Mesendoderm (in vitro differentiated cells): ENCODE measurements around the gene AANAT.

ENCODE experiments used
- DNase-seq: peaks from one replicate; pipeline ENCODE4 v3.0.0; 2013
- H2AK5ac ChIP-seq: 2 replicates; pipeline ENCODE4 v1.6.1; 2013; ENCODE audit warnings: low read length, inconsistent platforms
- H2BK120ac ChIP-seq: 2 replicates; pipeline ENCODE4 v1.6.1; 2013; ENCODE audit warnings: low read depth, mild to moderate bottlenecking, low read length, moderate library complexity, mixed read lengths
- H2BK15ac ChIP-seq: replicated peaks from 2 replicates; pipeline ENCODE4 v1.6.1; 2013; ENCODE audit warnings: low read depth, mild to moderate bottlenecking, moderate library complexity
- H2BK5ac ChIP-seq: 2 replicates; pipeline ENCODE4 v1.6.1; 2013; ENCODE audit warnings: low read length, inconsistent platforms
- H3K18ac ChIP-seq: 2 replicates; pipeline ENCODE4 v1.6.1; 2013; ENCODE audit warnings: mild to moderate bottlenecking, low read length, mixed read lengths
- H3K23ac ChIP-seq: one replicate; pipeline ENCODE4 v1.6.1; 2013; ENCODE audit warnings: low read length
- H3K27ac ChIP-seq: 2 replicates; pipeline ENCODE4 v1.5.1; 2013; ENCODE audit warnings: low read depth, mild to moderate bottlenecking, inconsistent platforms, low read length, moderate library complexity
- H3K27me3 ChIP-seq: 2 replicates; pipeline ENCODE4 v1.6.1; 2013; ENCODE audit warnings: low read length, control low read depth, mild to moderate bottlenecking, inconsistent platforms; ENCODE audit not compliant: insufficient read depth, poor library complexity
- H3K36me3 ChIP-seq: 2 replicates; pipeline ENCODE4 v1.6.1; 2013; ENCODE audit warnings: low read length, inconsistent platforms; ENCODE audit not compliant: control insufficient read depth, insufficient read depth
- H3K4ac ChIP-seq: one replicate; pipeline ENCODE4 v1.6.1; 2013; ENCODE audit warnings: low read depth, mild to moderate bottlenecking, low read length, moderate library complexity
- H3K4me1 ChIP-seq: 2 replicates; pipeline ENCODE4 v1.6.1; 2013; ENCODE audit warnings: low read depth, low read length, inconsistent platforms; ENCODE audit not compliant: control insufficient read depth
- H3K4me2 ChIP-seq: 2 replicates; pipeline ENCODE4 v1.6.1; 2013; ENCODE audit warnings: low read length
- H3K4me3 ChIP-seq: 2 replicates; pipeline ENCODE4 v1.5.1; 2013; ENCODE audit warnings: mild to moderate bottlenecking, low read length
- H3K56ac ChIP-seq: one replicate; pipeline ENCODE4 v1.6.1; 2013; ENCODE audit warnings: low read length
- H3K79me1 ChIP-seq: 2 replicates; pipeline ENCODE4 v1.6.1; 2013; ENCODE audit warnings: low read length, inconsistent platforms
- H3K79me2 ChIP-seq: 2 replicates; pipeline ENCODE4 v1.6.1; 2013; ENCODE audit warnings: mild to moderate bottlenecking, low read length; ENCODE audit not compliant: control insufficient read depth, insufficient read depth
- H3K9ac ChIP-seq: 2 replicates; pipeline ENCODE4 v1.6.1; 2013; ENCODE audit warnings: low read length, inconsistent platforms
- H4K5ac ChIP-seq: one replicate; pipeline ENCODE4 v1.6.1; 2013; ENCODE audit warnings: low read length
- H4K8ac ChIP-seq: one replicate; pipeline ENCODE4 v1.6.1; 2013; ENCODE audit warnings: low read depth, mild to moderate bottlenecking, control low read depth, low read length, moderate library complexity
- WGBS: extraction: QIAGEN DNeasy Blood & Tissue Kit; methylation state at CpG from one replicate; pipeline ENCODE4 v1.1.7; 2013; ENCODE audit warnings: low lambda C conversion rate, missing lambda C conversion rate; ENCODE audit not compliant: insufficient coverage; ENCODE audit errors: extremely low coverage; 5-methylcytosine and 5-hydroxymethylcytosine counted together

The AANAT gene

DNA sequence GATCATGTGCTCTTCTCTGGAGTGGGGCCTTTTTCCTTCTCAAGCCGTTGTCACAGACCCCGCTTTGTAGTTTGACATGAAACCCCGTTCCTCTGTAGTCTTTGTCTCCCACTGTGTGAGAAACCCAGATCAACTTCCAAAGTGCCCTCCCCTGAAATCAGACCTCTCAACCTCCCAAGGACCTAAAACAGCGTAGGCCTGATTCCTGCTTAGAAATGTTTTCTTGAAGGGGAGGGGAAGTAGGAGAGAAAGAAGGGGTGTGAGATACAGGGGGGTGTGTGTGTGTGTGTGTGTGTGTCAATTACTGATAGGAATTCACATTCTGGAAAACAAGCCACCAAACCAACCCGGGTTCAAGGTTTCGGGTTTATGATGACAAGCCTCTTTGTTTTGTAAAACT is 15.9 kb upstream of the AANAT start:
- H2AK5ac ChIP-seq, result no peak overlapping the region
- no peak overlapping the region for H2BK5ac ChIP-seq
- H3K27me3 ChIP-seq, result no peaks in the 10 kb centered on the region
- no peak for DNase-seq
- H3K36me3 ChIP-seq, result no peaks in the 10 kb centered on the region
- H3K4me3 ChIP-seq, result peak overlapping the region; percentile 90
- no peak overlapping the region for H4K8ac ChIP-seq
- H2BK15ac ChIP-seq, result no peak overlapping the region
- H3K56ac ChIP-seq, result peak overlapping the region; percentile 97
- no peak overlapping the region for H4K5ac ChIP-seq
- no peak overlapping the region for H3K4ac ChIP-seq
- H3K27ac ChIP-seq, result no peak overlapping the region
- no peak overlapping the region for H3K18ac ChIP-seq
- peak overlapping the region; percentile 67 for H3K4me2 ChIP-seq
- H3K4me1 ChIP-seq, result peaks cover 15% of the 10 kb centered on the region
- H3K79me2 ChIP-seq, result peaks cover 61% of the 10 kb centered on the region
- no peak overlapping the region for H3K23ac ChIP-seq
- no peak overlapping the region for H2BK120ac ChIP-seq
- peak overlapping the region; percentile 87 for H3K9ac ChIP-seq
- no CpG with 5 or more reads among the region's 6 CpGs for WGBS
- peaks cover 24% of the 10 kb centered on the region for H3K79me1 ChIP-seq

- H3K79me2 ChIP-seq, result peaks cover 54% of the 10 kb centered on the region
- H3K9ac ChIP-seq, result peak overlapping the region; percentile 87
- no peak overlapping the region for H3K4ac ChIP-seq
- H3K4me2 ChIP-seq, result peak overlapping the region; percentile 67
- no peak overlapping the region for H2BK5ac ChIP-seq
- no peak overlapping the region for H4K5ac ChIP-seq
- H3K4me3 ChIP-seq, result peak overlapping the region; percentile 90
- peak overlapping the region; percentile 88 for H3K18ac ChIP-seq
- peak overlapping the region; percentile 97 for H3K56ac ChIP-seq
- H2AK5ac ChIP-seq, result no peak overlapping the region
- H3K23ac ChIP-seq, result peak overlapping the region; percentile 89
- H3K79me1 ChIP-seq, result peaks cover 19% of the 10 kb centered on the region
- H4K8ac ChIP-seq, result no peak overlapping the region
- no peaks in the 10 kb centered on the region for H3K36me3 ChIP-seq
- peak; percentile 37 for DNase-seq
- H3K27me3 ChIP-seq, result no peaks in the 10 kb centered on the region
- no peak overlapping the region for H2BK15ac ChIP-seq
- H2BK120ac ChIP-seq, result no peak overlapping the region
- WGBS, result no CpG with 5 or more reads among the region's 29 CpGs
- peaks cover 8% of the 10 kb centered on the region for H3K4me1 ChIP-seq
- H3K27ac ChIP-seq, result peak overlapping the region; percentile 23
Measured at GRCh38 chr17:76452127-76452659, 15.2 kb upstream of the AANAT start.

DNA sequence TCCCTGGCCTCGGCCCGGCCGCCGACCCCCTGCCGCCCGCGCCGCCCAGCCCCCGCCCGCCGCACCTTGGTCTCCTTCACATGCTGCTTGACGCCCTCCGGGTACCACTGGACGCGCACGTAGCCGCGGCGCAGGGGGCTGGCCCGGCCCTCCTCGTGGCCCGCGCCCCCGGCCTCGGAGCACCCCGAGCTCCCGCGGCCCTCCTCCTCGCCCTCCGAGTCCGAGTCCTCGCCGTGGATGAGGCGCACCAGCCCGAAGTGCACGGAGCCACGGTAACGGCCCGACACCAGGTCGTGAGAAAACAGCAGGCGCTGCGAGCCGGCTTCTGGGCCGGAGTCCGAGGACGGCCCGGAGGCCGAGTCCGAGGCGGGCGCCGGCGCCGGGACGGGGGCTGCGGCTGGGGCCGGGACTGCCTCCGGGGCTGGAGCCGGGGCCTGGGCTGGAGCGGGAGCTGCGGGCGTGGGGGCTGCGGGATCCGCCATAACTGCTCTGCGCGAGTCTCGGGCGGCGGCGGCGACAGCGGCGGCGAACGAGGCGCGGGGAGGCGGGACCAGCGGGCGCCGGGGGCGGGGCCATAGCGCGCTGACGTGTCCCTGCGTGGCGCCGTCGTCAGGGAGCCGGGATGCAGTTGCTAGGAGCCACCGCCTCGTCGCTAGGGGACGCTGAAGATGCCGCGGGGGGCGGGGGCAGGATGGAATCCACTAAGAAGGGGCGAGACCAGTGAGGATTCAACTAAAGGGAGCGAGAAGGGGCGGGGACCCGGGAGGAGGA is 14.6 kb upstream of the AANAT start, which contains the start of gene UBE2O:
Gene UBE2O (minus strand): TSS at position 493 of the 771 bp plus-strand sequence. CDS start 11 bp downstream, at position 482.
- H3K27me3 ChIP-seq, result no peaks in the 10 kb centered on the region
- H3K23ac ChIP-seq, result peak within 1 kb of the TSS; percentile 89
- peaks cover 6% of the 10 kb centered on the region for H3K4me1 ChIP-seq
- H3K4ac ChIP-seq, result peak within 1 kb of the TSS; percentile 28
- no peaks in the 10 kb centered on the region for H3K36me3 ChIP-seq
- peak within 1 kb of the TSS; percentile 56 for H3K27ac ChIP-seq
- peak within 1 kb of the TSS; percentile 67 for H3K4me2 ChIP-seq
- H2BK120ac ChIP-seq, result no peak within 1 kb of the TSS
- H4K5ac ChIP-seq, result no peak within 1 kb of the TSS
- H3K9ac ChIP-seq, result peak within 1 kb of the TSS; percentile 87
- no peak within 1 kb of the TSS for H2BK15ac ChIP-seq
- no peak within 1 kb of the TSS for H2AK5ac ChIP-seq
- no peak within 1 kb of the TSS for H2BK5ac ChIP-seq
- H3K56ac ChIP-seq, result peak within 1 kb of the TSS; percentile 97
- H3K79me2 ChIP-seq, result peaks cover 48% of the 10 kb centered on the region
- H4K8ac ChIP-seq, result no peak within 1 kb of the TSS
- DNase-seq, result peak; percentile 98
- peak within 1 kb of the TSS; percentile 88 for H3K18ac ChIP-seq
- no CpG with 5 or more reads among the region's 101 CpGs for WGBS
- peaks cover 17% of the 10 kb centered on the region for H3K79me1 ChIP-seq
- H3K4me3 ChIP-seq, result peak within 1 kb of the TSS; percentile 90

- Histone ChIP-seq H3K23ac (no peak overlapping the region), H3K27me3 (no peaks in the 10 kb centered on the region), H3K4ac (no peak overlapping the region), H3K9ac (no peak overlapping the region), H3K4me2 (no peak overlapping the region), H3K18ac (no peak overlapping the region), H2BK120ac (no peak overlapping the region), H3K56ac (no peak overlapping the region), H2BK5ac (no peak overlapping the region), H4K8ac (no peak overlapping the region), H3K4me3 (no peak overlapping the region), H4K5ac (no peak overlapping the region), H2BK15ac (no peak overlapping the region), H3K27ac (no peak overlapping the region), H3K4me1 (peaks cover 4% of the 10 kb centered on the region), H3K36me3 (no peaks in the 10 kb centered on the region), H2AK5ac (no peak overlapping the region), H3K79me2 (peaks cover 42% of the 10 kb centered on the region), H3K79me1 (peaks cover 14% of the 10 kb centered on the region)
- no CpG with 5 or more reads among the region's 6 CpGs for WGBS
- DNase-seq, result no peak
Measured at GRCh38 chr17:76453431-76453743, 14.0 kb upstream of the AANAT start.

GRCh38 chr17:76458580-76459490 is 8.6 kb upstream of the AANAT start:
- no peak overlapping the region for H3K4me2 ChIP-seq
- no peak overlapping the region for H3K4me3 ChIP-seq
- H3K79me1 ChIP-seq, result no peaks in the 10 kb centered on the region
- H2AK5ac ChIP-seq, result no peak overlapping the region
- H3K23ac ChIP-seq, result no peak overlapping the region
- H2BK15ac ChIP-seq, result no peak overlapping the region
- no peak overlapping the region for H2BK120ac ChIP-seq
- H3K56ac ChIP-seq, result no peak overlapping the region
- H3K18ac ChIP-seq, result no peak overlapping the region
- no peak overlapping the region for H2BK5ac ChIP-seq
- no peak overlapping the region for H3K4ac ChIP-seq
- no peaks in the 10 kb centered on the region for H3K4me1 ChIP-seq
- no peak overlapping the region for H3K27ac ChIP-seq
- WGBS, result no CpG with 5 or more reads among the region's 9 CpGs
- H3K36me3 ChIP-seq, result no peaks in the 10 kb centered on the region
- no peak overlapping the region for H4K5ac ChIP-seq
- no peaks in the 10 kb centered on the region for H3K27me3 ChIP-seq
- H3K9ac ChIP-seq, result no peak overlapping the region
- H4K8ac ChIP-seq, result no peak overlapping the region
- peak; percentile 86 for DNase-seq
- H3K79me2 ChIP-seq, result no peaks in the 10 kb centered on the region
